Sigmoid colon (tissue), 7 donors: Measurements from ENCODE around the gene CAMK1D. TPM values are rescaled to one million over a fixed set of nuclear protein-coding genes. Genes with fewer than 3 reads are reported as not detected.

Source experiments
- DNase-seq: peaks from one replicate; pipeline ENCODE4 v3.0.0-alpha.2; 2019
- H3K27ac ChIP-seq, 4 donors: fragments of 200-600 bp; sonication (generic); one replicate each; pipeline ENCODE4 v1.5.1; 2016 to 2019; ENCODE audit warnings: mild to moderate bottlenecking in 1 of 4
- H3K27me3 ChIP-seq, 3 donors: fragments of 200-600 bp; sonication (generic); one replicate each; pipeline ENCODE4 v1.5.1; 2019; ENCODE audit warnings: mild to moderate bottlenecking in 1 of 3
- H3K36me3 ChIP-seq, 4 donors: fragments of 200-600 bp; sonication (generic); one replicate each; pipeline ENCODE4 v1.5.1; 2016 to 2019
- H3K4me1 ChIP-seq, 4 donors: fragments of 200-600 bp; sonication (generic); one replicate each; pipeline ENCODE4 v1.5.1; 2017 to 2019
- H3K4me3 ChIP-seq, 4 donors: fragments of 200-600 bp; sonication (generic); one replicate each; pipeline ENCODE4 v1.5.1; 2017 to 2019; ENCODE audit warnings: mild to moderate bottlenecking in 2 of 4, moderate library complexity in 1 of 4
- H3K9me3 ChIP-seq, 4 donors: fragments of 200-600 bp in 3 of 4; sonication (generic) in 3 of 4; one replicate each; pipeline versions ENCODE4 v1.5.1 to v1.6.1; 2013 to 2019
- EP300 ChIP-seq, 4 donors: sonication (generic); formaldehyde crosslinking; IDR thresholded peaks; one replicate each; pipeline ENCODE4 v1.6.1; 2017; ENCODE audit warnings: antibody characterized with exemption in 4 of 4
- POLR2A ChIP-seq, 2 donors: fragments of 450-650 bp; IDR thresholded peaks; one replicate each; pipeline ENCODE4 v1.6.1; 2016; ENCODE audit warnings: antibody characterized with exemption in 2 of 2, mild to moderate bottlenecking in 2 of 2, moderate library complexity in 2 of 2
- POLR2AphosphoS5 ChIP-seq, 4 donors: sonication (generic); formaldehyde crosslinking; IDR thresholded peaks; one replicate each; pipeline ENCODE4 v1.6.1; 2017; ENCODE audit warnings: antibody characterized with exemption in 4 of 4
- WGBS, 2 donors: extraction: QIAGEN DNeasy Blood & Tissue Kit; methylation state at CpG; one replicate each; pipeline ENCODE4 v1.1.7; 2013; 5-methylcytosine and 5-hydroxymethylcytosine counted together
- intact Hi-C: fragments of 100-400 bp; cut with DNase I; formaldehyde crosslinking; loops from one replicate; pipeline ENCODE4 v1.15.1; 2023
- polyA plus RNA-seq, 3 donors: library from polyadenylated mRNA; stranded (reverse); fragments of 200-250 nt; gene quantifications; one replicate each; pipeline ENCODE4 v1.2.3, GENCODE V29; 2013
- total RNA-seq, 4 donors: library from RNA; depleted of rRNA; stranded (reverse); fragments of >200 nt; gene quantifications; one replicate each; pipeline ENCODE4 v1.1.0, GENCODE V29; 2016
- TF ChIP-seq, protein P1 (sequence below), 4 experiments: fragments of 450-650 bp in 3 of 4; fragments of 200-600 bp in 1 of 4; IDR thresholded peaks; one replicate each; pipeline ENCODE4 v1.5.1; 2016 to 2019; ENCODE audit warnings: antibody characterized with exemption in 4 of 4, mild to moderate bottlenecking in 3 of 4, moderate library complexity in 2 of 4
- donor health status: healthy with polysubstance abuse.
- donor health status: Bipolar disorder and iron deficiency.
- donor health status: healthy.

CAMK1D gene
- total and polyA plus RNA-seq, 7 donors = 7.2 to 11.5 (median 8.6) TPM

GRCh38 chr10:12842310-12842709, 493.0 kb downstream of the CAMK1D start:
- TF ChIP-seq POLR2A (IDR thresholded peaks at IDR 0.05) (no peak), EP300 (IDR thresholded peaks at IDR 0.05) (no peak), POLR2AphosphoS5 (IDR thresholded peaks at IDR 0.05) (no peak)
- TF ChIP-seq, protein P1, sequence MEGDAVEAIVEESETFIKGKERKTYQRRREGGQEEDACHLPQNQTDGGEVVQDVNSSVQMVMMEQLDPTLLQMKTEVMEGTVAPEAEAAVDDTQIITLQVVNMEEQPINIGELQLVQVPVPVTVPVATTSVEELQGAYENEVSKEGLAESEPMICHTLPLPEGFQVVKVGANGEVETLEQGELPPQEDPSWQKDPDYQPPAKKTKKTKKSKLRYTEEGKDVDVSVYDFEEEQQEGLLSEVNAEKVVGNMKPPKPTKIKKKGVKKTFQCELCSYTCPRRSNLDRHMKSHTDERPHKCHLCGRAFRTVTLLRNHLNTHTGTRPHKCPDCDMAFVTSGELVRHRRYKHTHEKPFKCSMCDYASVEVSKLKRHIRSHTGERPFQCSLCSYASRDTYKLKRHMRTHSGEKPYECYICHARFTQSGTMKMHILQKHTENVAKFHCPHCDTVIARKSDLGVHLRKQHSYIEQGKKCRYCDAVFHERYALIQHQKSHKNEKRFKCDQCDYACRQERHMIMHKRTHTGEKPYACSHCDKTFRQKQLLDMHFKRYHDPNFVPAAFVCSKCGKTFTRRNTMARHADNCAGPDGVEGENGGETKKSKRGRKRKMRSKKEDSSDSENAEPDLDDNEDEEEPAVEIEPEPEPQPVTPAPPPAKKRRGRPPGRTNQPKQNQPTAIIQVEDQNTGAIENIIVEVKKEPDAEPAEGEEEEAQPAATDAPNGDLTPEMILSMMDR (IDR thresholded peaks at IDR 0.05) = no peak
- Histone ChIP-seq H3K4me1 (peaks cover 0 to 41% (median 24%) of the 10 kb centered on the region in 4 donors), H3K36me3 (no peaks in the 10 kb centered on the region), H3K27me3 (no peaks in the 10 kb centered on the region), H3K4me3 (no peak overlapping the region), H3K9me3 (no peaks in the 10 kb centered on the region), H3K27ac (no peak overlapping the region)
- intact Hi-C loops = no loop called here
- 86% methylated on average over 6 of the region's 6 CpGs for WGBS, 2 donors
- no peak for DNase-seq

DNA sequence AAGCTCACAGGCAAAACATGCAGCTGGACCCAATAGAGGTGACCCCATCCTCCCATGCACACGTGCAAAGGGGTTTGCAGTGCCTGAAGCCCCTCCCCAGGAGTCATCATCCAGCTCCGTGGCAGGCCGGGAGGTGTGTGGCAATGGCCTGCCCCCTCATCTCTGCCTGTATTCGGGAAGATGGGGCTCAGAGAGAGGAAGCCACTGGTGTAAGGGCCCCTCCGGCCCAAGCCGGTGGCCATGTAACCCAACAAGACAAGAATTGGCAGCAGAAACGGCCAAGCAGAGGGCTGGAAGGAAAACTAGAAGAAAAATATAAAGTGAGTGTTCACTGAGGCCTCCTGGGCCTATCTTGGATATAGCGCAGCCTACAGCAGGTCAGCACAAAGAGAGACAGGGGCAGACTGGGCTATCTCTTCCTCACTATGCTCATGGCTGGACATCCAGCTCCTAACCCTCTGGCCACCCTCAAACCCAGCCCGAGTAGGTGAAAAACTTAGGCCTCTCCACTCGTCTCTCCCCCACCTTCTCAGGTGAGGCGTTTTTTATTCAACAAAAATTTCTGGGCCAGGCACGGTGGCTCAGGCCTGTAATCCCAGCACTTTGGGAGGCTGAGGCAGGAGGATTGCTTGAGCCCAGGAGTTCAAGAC, 494.1 kb downstream of the CAMK1D start:
- Histone ChIP-seq H3K36me3 (no peaks in the 10 kb centered on the region), H3K4me3 (no peak overlapping the region), H3K27me3 (no peaks in the 10 kb centered on the region), H3K9me3 (no peaks in the 10 kb centered on the region), H3K27ac (peak overlapping the region in 1 of 4 donors; percentile 14), H3K4me1 (peaks cover 0 to 41% (median 24%) of the 10 kb centered on the region in 4 donors)
- no peak for DNase-seq
- 90 to 92% methylated on average over 12 of the region's 12 CpGs for WGBS, 2 donors
- TF ChIP-seq POLR2AphosphoS5 (IDR thresholded peaks at IDR 0.05) (no peak), EP300 (IDR thresholded peaks at IDR 0.05) (no peak), POLR2A (IDR thresholded peaks at IDR 0.05) (no peak)
- TF ChIP-seq, protein P1 (IDR thresholded peaks at IDR 0.05) = no peak
- intact Hi-C loops = no loop called here

DNA sequence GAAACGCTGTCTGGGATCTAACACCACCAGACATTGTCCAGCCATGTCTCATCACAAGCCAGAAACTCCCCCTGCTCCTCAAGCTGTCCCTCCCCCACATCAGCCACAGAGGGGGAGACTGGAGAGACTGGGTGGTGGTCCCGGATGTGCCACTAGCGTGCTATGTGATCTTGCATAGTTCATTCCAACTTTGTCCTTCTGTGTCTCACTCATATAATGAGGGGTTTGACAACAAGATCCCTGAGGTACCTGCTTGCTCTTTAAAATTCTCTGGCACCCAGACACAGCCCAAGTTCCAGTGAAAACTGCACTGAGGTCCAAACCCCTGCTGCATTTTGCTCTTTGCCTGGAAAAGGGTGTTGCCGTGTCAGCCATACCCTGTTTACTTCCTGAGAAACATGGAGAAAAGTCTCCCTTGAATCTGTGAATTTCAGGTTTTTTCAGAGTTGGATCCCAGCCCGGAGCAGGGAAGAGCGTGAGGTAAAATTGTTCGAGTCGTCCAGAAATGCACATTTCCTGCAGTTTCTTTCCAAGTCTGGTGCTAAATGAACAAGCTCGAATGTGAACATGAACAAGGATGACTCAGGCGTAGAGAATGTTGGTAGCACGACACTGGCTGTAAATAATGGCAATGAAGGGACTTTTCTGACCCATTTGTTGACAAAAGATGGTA, 495.6 kb downstream of the CAMK1D start:
- Histone ChIP-seq H3K9me3 (no peaks in the 10 kb centered on the region), H3K36me3 (no peaks in the 10 kb centered on the region), H3K27me3 (no peaks in the 10 kb centered on the region), H3K4me3 (peak overlapping the region in 1 of 4 donors; percentile 22), H3K4me1 (peaks cover 0 to 45% (median 29%) of the 10 kb centered on the region in 4 donors), H3K27ac (peak overlapping the region; percentile 30 to 75 (median 52))
- 33 to 40% methylated on average over 11 of the region's 11 CpGs for WGBS, 2 donors
- intact Hi-C loops = no loop called here
- peak; percentile 70 for DNase-seq
- TF ChIP-seq POLR2A (IDR thresholded peaks at IDR 0.05) (no peak), POLR2AphosphoS5 (IDR thresholded peaks at IDR 0.05) (peak in 3 of 4 donors; percentile 6 to 63 (median 24)), EP300 (IDR thresholded peaks at IDR 0.05) (no peak)
- TF ChIP-seq, protein P1 (IDR thresholded peaks at IDR 0.05) = no peak

- WGBS, 2 donors = 43 to 49% methylated on average over 1 of the region's 1 CpG
- intact Hi-C loops = no loop called here
- H3K4me3 ChIP-seq = no peak overlapping the region
Measured at GRCh38 chr10:12846718-12847117, 497.4 kb downstream of the CAMK1D start.

More at GRCh38 chr10:12846718-12847117, 497.4 kb downstream of the CAMK1D start:
- Histone ChIP-seq H3K4me1 (peaks cover 0 to 40% (median 26%) of the 10 kb centered on the region in 4 donors), H3K27me3 (no peaks in the 10 kb centered on the region), H3K36me3 (no peaks in the 10 kb centered on the region), H3K9me3 (no peaks in the 10 kb centered on the region), H3K27ac (no peak overlapping the region)
- no peak for DNase-seq
- TF ChIP-seq POLR2A (IDR thresholded peaks at IDR 0.05) = no peak
- TF ChIP-seq EP300 (IDR thresholded peaks at IDR 0.05) = no peak
- TF ChIP-seq, protein P1 (IDR thresholded peaks at IDR 0.05) = no peak
- TF ChIP-seq POLR2AphosphoS5 (IDR thresholded peaks at IDR 0.05) = no peak
